Measurements from ENCODE around the gene DVL2. TPM values are rescaled to one million over a fixed set of nuclear protein-coding genes. Genes with fewer than 3 reads are reported as not detected.

The DVL2 gene
- 50.8 and 59.7 TPM in 2 replicates for total RNA-seq

GRCh38 chr17:7234083-7234951 is at the start of gene DVL2:
TSS of gene DVL2 (minus strand) at chr17:7234517. CDS start at chr17:7234262, 255 bp downstream.

GRCh38 chr17:7281074-7281952 is 47.0 kb upstream of the DVL2 start, which contains the start of gene SLC2A4:
TSS of gene SLC2A4 (plus strand) at chr17:7281718. CDS start at chr17:7281935, 217 bp downstream.

GRCh38 chr17:7262192-7262934 is 28.0 kb upstream of the DVL2 start, which contains the start of gene CLDN7:
TSS of gene CLDN7 (minus strand) at chr17:7262478. CDS start at chr17:7262043, 435 bp downstream.

GRCh38 chr17:7252176-7253043 is 18.1 kb upstream of the DVL2 start, which contains the start of gene ELP5:
TSS of gene ELP5 (plus strand) at chr17:7252215. CDS start at chr17:7252551, 336 bp downstream.

GRCh38 chr17:7251661-7252175 is 17.4 kb upstream of the DVL2 start, which contains the start of gene CTDNEP1:
TSS of gene CTDNEP1 (minus strand) at chr17:7251734. CDS start at chr17:7251296, 438 bp downstream.

GRCh38 chr17:7241783-7242716 is 7.7 kb upstream of the DVL2 start, which contains the start of gene GABARAP:
TSS of gene GABARAP (minus strand) at chr17:7242449. CDS start at chr17:7242330, 119 bp downstream.

GRCh38 chr17:7239091-7240027 is 5.0 kb upstream of the DVL2 start, which contains the start of gene PHF23:
TSS of gene PHF23 (minus strand) at chr17:7239457. CDS start at chr17:7239279, 178 bp downstream.

GRCh38 chr17:7219812-7220592 is 14.3 kb downstream of the DVL2 start, which contains the start of the genes ACADVL and DLG4:
TSS of gene ACADVL (plus strand) at chr17:7219938. CDS start at chr17:7219985, 47 bp downstream.
TSS of gene DLG4 (minus strand) at chr17:7219836.

GRCh38 chr17:7179317-7180254 is 54.7 kb downstream of the DVL2 start, which contains the start of gene ASGR1:
TSS of gene ASGR1 (minus strand) at chr17:7179370. CDS start at chr17:7178563, 807 bp downstream.

Other genes with a start within 250 kb of the DVL2 start
- gene ALOX12, start 238.5 kb downstream of the DVL2 start, total RNA-seq, result not detected in 2 replicates
- gene RNASEK, start 221.9 kb downstream of the DVL2 start, total RNA-seq, result 235 and 246 TPM in 2 replicates
- 0.24 and 1.4 TPM in 2 replicates for gene BCL6B, start 211.5 kb downstream of the DVL2 start, total RNA-seq
- gene SLC16A13, start 198.5 kb downstream of the DVL2 start, total RNA-seq, result 0.16 and 1.7 TPM in 2 replicates
- not detected in 2 replicates for gene SLC16A11, start 190.4 kb downstream of the DVL2 start, total RNA-seq
- not detected in 2 replicates for gene CLEC10A, start 154.3 kb downstream of the DVL2 start, total RNA-seq
- not detected in 2 replicates for gene ASGR2, start 119.7 kb downstream of the DVL2 start, total RNA-seq
- 0.80 and 1.0 TPM in 2 replicates for gene ASGR1, start 55.1 kb downstream of the DVL2 start, total RNA-seq
- 11.8 and 18.9 TPM in 2 replicates for gene DLG4, start 14.7 kb downstream of the DVL2 start, total RNA-seq
- gene ACADVL, start 14.6 kb downstream of the DVL2 start, total RNA-seq, result 184 and 242 TPM in 2 replicates
- gene PHF23, start 4.9 kb upstream of the DVL2 start, total RNA-seq, result 55.6 and 63.3 TPM in 2 replicates
- gene GABARAP, start 7.9 kb upstream of the DVL2 start, total RNA-seq, result 310 and 533 TPM in 2 replicates
- gene CTDNEP1, start 17.2 kb upstream of the DVL2 start, total RNA-seq, result 64.9 and 130 TPM in 2 replicates
- gene ELP5, start 17.7 kb upstream of the DVL2 start, total RNA-seq, result 34.9 and 40.0 TPM in 2 replicates
- 1.8 and 23.0 TPM in 2 replicates for gene CLDN7, start 28.0 kb upstream of the DVL2 start, total RNA-seq
- gene SLC2A4, start 47.2 kb upstream of the DVL2 start, total RNA-seq, result 0.13 and 0.96 TPM in 2 replicates
- gene YBX2, start 60.1 kb upstream of the DVL2 start, total RNA-seq, result 3.9 TPM in 1 of 2 replicates, not detected in the other
- 167 and 647 TPM in 2 replicates for gene EIF5A, start 73.1 kb upstream of the DVL2 start, total RNA-seq
- 36.5 and 37.0 TPM in 2 replicates for gene GPS2, start 80.8 kb upstream of the DVL2 start, total RNA-seq
- gene NEURL4, start 94.8 kb upstream of the DVL2 start, total RNA-seq, result 7.5 and 10.5 TPM in 2 replicates
- gene ACAP1, start 102.0 kb upstream of the DVL2 start, total RNA-seq, result 1.5 and 2.7 TPM in 2 replicates
- 11.4 and 17.8 TPM in 2 replicates for gene KCTD11, start 117.6 kb upstream of the DVL2 start, total RNA-seq
- 0.13 TPM in 1 of 2 replicates, not detected in the other for gene TMEM95, start 120.6 kb upstream of the DVL2 start, total RNA-seq
- 0.65 and 2.2 TPM in 2 replicates for gene TNK1, start 146.6 kb upstream of the DVL2 start, total RNA-seq
- gene PLSCR3, start 160.0 kb upstream of the DVL2 start, total RNA-seq, result 60.1 and 62.8 TPM in 2 replicates
- gene TMEM256, start 169.6 kb upstream of the DVL2 start, total RNA-seq, result 130 and 211 TPM in 2 replicates
- 18.5 and 38.1 TPM in 2 replicates for gene NLGN2, start 173.3 kb upstream of the DVL2 start, total RNA-seq
- not detected in 2 replicates for gene SPEM1, start 185.8 kb upstream of the DVL2 start, total RNA-seq
- not detected in 2 replicates for gene SPEM2, start 191.1 kb upstream of the DVL2 start, total RNA-seq
- not detected in 2 replicates for gene SPEM3, start 194.3 kb upstream of the DVL2 start, total RNA-seq
- 3.8 and 8.9 TPM in 2 replicates for gene TMEM102, start 200.9 kb upstream of the DVL2 start, total RNA-seq
- gene FGF11, start 205.0 kb upstream of the DVL2 start, total RNA-seq, result 2.1 and 7.3 TPM in 2 replicates
- 5.2 and 11.9 TPM in 2 replicates for gene CHRNB1, start 210.5 kb upstream of the DVL2 start, total RNA-seq
- gene ZBTB4, start 245.1 kb upstream of the DVL2 start, total RNA-seq, result 24.3 and 39.0 TPM in 2 replicates
- not detected in 2 replicates for gene SLC35G6, start 246.9 kb upstream of the DVL2 start, total RNA-seq
- 55.6 and 62.1 TPM in 2 replicates for gene POLR2A, start 249.8 kb upstream of the DVL2 start, total RNA-seq